Right renal pelvis (tissue), 4 donors: ENCODE results near the gene TMA16. TPM values are rescaled to one million over a fixed set of nuclear protein-coding genes. Genes with fewer than 3 reads are reported as not detected.
"Not testable (repeated sequence)": the region's sequence is repeated elsewhere in the genome, so short reads cannot be mapped to it uniquely, and the experiment has no call there.

ENCODE experiments used
- DNase-seq, 4 donors: peaks; one replicate each; pipeline ENCODE4 v3.0.0-alpha.2; 2013; ENCODE audit warnings: low read depth in 4 of 4, low spot score in 3 of 4, missing footprints in 1 of 4
- polyA plus RNA-seq, 4 donors: library from polyadenylated mRNA; unstranded; fragments of 120-200 nt; gene quantifications; one replicate each; pipeline ENCODE4 v1.2.1, GENCODE V29; 2013; ENCODE audit not compliant: insufficient read length in 4 of 4

The TMA16 gene
- polyA plus RNA-seq = 10 to 100 TPM; 33.4 to 36.4 (median 34.9) TPM

DNA sequence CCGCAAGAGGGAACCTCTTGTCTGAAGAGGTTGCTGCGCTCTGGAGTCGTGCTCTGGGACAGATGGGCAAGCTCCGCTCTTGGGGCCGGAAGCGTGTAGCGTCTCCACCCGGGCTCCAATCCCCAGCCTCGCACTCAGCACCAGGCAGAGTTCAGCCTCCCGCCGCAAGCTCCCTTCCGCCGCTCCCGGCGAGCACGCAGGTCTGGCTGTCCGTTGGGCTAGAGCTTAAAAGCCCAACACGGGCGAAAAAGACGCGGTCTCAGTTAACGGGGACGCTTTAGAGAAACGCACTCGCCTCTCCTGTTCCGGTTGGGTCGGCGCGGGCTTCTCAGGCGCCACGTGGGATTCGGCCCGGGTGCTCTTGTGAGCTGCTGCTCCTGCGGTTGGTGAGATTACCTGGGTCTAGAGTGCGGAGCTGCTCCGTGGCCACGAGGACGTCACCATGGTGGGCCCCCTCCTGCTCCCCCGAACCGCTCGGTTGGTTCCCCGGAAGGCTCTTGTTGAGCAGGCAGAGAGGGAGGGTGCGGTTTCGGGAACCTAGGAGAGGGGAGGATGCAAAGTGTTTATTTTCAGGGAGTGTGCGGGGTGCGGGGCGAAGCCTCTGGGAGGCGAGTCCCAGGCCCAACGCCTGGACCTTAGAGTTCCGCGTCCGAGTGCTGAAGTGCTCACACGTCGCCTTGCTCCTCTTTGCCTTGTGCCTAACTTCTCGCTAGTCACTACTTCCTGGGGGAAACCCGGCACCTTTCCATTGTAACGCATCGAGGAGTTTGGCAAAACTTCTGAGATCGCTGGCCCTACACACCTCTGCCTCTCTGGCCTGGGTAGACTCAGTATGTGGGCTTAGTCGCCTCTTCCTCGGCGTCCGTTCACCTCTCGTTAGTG is at the start of gene TMA16:
TMA16 (plus strand) TSS at position 331 of the 882 bp plus-strand sequence; CDS start at position 443, 112 bp downstream.
- peak; percentile 82 to 84 (median 82) for DNase-seq

DNA sequence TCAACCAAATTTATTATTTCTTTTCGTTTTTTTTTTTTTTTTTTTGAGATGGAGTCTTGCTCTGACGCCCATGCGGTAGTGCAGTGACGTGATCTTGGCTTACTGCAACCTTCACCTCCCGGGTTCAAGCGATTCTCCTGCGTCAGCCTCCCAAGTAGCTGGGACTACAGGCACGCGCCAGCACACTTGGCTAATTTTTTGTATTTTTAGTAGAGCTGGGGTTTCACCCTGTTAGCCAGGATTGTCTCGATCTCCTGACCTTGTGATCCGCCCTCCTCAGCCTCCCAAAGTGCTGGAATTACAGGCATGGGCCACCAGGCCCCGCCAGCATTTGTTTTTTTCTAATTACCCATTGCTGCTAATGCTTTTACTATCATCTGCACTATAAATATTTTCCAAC is 47.5 kb upstream of the TMA16 start:
- not testable (repeated sequence) for DNase-seq

DNA sequence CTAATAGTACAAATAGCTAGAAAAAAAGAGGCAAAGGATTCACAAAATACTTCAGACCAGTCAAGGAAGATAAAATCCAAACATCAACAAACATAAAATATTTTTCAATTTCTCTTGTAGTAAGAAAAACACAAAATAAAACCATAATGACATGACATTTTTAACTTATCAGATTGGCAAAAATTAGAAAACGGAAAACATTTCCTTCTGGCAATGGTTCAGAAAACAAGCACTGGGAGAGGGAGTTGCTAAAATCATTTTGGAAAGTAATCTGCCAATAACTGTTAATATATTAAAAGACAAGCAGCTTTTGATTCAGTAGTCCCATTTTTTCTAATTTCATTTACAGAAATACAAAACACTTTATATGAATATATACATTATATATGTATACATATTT is 47.0 kb upstream of the TMA16 start:
- no peak for DNase-seq

DNA sequence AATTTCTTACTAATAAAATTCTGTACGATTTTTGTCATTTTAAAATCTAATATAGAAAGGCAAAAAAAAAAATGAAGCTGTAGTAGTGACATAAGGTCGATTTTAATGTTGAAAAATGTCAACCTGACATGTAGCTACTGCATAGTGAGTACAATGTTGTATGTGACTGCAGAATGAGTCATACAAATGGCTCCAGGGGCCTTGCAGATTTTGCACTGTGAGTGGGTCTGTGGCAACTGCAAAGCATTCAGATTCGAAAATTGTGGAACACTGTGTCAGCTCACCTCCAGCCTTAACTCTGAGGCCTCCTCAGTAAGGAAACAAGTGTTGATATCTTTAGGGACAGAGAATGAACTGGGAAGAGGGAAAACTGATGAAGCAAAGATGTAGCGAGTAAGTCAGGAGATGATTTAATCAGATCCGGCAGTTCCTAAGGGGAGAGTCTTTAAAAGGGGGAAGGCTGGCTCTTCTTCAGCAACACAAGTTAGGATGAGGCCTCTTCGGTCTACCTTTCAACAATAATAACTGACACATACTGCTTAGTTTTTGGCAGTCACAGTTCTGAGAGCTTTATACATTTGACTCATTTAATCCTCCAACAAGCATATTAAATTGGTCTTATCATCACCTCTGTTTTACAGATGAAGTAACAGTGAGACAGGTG is 45.8 kb upstream of the TMA16 start:
- DNase-seq = no peak

DNA sequence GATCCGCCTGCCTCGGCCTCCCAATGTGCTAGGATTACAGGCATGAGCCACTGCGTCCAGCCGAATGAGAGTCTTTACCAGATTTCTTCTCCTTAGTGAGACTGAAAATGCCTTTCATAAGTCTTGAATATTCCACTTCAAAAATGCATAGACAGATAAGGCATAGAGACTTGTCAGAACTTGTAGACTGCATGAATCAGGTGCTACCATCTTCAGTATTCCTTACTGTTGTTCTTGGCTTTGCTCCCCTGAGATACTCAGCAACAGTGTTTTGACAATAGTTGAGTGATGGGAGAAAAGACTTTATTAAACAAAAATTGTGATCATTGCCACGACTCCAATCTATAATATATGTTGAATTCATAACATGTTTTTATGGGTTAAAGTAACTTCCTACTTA is 31.9 kb upstream of the TMA16 start:
- DNase-seq = no peak

DNA sequence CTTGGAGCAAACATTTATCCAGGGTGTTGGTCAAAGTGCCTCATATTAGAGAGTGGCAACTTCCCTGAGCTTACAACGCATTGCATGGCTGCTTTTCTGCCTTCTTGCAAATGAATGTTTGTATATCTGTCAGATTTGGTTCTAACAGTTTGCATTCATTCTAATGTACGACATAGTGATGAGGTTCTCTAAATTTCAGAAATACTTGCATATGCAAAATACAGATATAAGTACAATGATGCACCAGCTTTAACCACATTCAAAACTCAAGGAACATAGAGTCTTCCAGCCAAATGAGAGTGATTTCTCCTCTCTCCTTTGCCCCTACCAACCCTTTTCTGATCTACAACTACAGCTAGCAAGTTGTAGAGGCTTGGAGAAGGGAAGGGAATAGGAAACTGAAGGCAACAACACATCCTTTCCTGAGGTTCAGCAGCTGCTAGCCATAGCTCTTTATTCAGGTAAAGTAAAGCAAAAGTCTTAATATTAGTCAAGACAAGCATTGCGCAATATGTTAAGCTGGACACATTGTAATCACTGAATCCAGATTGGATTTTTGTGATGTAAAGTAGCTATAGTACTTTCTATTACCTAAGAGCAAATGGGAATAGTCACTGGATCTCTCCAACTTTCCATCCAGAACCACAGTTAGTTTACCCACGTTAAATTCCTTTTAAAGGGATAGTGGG is 27.3 kb upstream of the TMA16 start:
- DNase-seq = no peak

DNA sequence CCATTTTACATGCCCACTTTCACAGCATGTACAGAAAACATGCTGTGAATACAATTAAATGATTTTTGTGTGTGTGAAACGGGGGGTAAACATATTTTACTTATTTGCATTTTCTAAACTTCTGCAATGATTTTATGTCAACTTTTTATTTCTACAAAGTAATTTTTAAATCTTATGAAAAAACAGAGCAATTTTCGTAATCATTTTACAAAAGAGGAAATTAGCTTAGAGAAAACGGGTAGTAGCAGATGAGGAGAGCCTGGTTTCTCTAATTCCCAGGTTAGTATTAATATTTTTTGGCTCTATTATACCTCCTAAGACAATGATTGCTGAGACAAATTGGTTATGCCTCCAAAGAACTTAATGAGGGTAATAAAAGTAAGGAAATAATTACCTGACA is 24.1 kb upstream of the TMA16 start:
- no peak for DNase-seq

DNA sequence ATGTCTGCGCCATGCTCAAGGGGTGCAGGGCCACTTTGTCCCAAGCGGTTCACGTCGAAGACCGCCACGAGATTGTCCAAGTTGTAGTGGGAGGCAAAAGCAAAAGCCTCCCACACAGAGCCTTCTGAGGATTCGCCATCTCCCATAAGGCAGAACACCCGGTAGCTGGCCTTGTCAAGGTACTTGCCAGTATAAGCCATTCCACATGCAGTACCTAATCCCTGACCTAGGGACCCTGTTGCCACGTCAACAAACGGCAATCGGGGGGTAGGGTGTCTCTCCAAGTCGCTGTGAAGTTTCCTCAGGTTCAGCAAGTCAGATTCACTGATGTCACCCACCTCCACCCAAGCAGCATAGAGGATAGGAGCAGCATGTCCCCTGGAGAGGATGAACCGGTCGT is 21.4 kb upstream of the TMA16 start:
- no peak for DNase-seq

DNA sequence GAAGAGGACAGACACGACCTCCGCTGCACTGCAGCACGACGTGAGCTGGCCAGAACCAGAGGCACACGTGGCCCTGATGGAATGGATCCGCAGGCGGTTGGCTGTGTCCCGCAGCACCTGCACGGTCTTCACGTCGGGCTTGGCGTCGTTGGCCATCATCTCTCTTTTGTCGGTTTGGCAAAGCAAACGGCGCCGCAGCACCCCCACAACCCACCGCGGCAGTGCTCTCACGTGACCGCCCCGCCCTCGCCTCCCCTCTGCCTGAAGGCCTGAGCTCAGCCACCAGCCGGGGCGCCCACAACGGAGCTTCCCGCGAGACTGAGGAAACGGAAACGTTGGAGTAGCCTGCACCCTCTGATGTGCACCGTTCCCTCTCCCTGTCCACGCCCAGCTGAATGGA is 20.9 kb upstream of the TMA16 start, which contains the start of gene TKTL2:
TKTL2 (minus strand) TSS at position 179 of the 400 bp plus-strand sequence; CDS start at position 159, 20 bp downstream.
- DNase-seq = no peak

DNA sequence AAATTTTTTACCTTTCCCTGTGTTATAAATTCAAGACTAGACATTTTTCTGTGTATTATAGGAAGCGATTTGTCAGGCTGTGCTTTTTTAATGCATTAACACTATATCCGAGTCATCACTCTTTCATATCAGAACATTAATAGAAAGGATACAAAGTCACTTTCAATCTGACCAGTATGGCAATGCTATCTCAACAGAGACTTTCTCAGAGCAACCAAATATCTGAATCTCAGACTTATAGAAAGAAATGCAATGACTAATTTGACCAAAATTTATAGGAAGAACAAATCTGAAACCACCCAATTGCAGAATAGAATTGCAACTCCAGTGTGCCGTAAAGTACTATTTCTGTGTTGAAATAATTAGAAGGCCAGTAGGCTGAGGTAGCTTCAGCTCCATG is 20.5 kb upstream of the TMA16 start:
- no peak for DNase-seq

DNA sequence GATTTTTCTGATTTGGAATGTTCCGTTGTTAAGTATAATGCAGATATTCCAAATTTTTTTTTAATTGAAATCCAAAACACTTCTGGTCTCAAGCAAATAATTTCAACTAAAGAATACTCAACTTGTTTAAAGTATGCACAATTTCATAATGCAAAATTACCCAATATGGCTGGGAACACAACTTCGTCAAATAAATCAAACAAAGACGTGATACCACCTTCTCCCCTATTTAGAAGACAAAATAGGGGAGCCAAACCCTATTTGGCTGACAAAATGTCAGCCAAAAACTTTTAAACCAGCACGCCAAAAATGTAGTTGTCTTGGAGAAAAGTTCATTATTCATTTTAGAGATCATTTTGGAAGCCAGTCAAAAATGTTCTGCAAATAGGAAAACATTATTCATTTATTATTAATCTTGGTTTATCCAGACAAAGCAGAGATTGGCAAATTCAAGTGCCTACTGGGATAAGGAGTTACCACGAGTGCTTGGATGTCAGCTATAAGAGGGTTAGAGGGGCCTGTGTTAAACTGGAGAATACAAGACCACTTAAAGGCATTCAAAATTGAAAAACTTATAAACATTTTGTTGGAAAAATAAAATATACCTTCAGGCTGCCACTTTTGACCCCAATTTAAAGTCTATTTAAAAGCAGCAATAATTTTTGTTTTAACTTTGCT is 17.6 kb upstream of the TMA16 start:
- DNase-seq = no peak

DNA sequence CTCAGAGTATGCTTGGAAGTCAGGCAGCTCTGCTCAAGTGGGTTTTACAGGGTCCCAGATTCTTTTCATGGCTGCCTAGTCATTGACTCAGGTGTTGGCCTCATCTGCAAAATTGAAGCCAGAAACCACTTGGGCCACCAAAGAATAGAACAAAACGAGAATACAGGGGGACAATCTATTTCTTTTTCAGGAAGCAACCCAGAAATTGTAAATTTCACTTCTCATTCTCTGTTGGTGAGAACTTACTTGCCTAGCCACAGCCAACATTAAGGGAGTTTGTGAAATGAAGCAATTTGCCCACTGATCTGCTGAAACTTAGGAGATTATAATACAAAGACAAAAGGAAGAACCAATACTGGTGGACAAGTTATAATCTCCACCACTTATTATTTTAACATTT is 12.3 kb upstream of the TMA16 start:
- no peak for DNase-seq

DNA sequence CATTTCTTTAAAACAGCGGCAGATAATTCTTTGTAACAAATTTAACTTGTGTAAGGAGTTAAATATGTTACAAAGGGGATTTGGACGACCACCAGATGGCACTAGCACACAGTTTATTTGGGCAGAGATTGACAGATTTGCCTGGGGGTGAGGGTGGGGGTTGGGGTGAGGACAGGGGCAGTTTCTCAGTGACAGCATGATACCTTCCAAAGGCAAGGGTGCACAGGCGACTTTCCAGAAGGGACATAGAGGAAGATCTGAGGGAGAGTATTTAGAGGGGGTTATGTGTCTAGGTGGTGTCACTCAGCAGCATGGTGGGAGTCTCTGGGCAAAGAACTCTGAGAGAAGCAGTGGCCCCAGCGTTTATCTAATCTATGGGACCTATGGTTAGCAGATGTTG is 9.6 kb upstream of the TMA16 start:
- peak; percentile 28 to 45 (median 40) for DNase-seq

DNA sequence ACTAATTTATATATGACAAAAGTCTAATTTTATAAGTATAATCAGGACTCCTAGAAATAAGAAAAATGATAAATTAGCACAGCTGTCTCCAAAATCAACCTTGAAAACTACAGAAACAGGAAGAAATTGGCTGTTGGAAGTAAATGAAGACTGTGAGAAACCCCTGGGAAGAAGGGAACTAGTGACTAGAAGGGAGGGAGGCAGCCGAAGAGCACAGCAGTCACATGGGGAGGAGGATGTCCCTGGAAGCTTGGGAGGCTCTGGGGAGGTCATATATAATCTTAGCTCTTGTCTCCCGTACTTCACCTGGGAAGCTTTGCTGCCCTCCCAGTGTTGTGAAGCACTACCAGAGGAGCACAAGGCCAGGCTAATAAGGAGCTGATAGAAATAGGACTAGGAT is 8.9 kb upstream of the TMA16 start:
- no peak for DNase-seq

DNA sequence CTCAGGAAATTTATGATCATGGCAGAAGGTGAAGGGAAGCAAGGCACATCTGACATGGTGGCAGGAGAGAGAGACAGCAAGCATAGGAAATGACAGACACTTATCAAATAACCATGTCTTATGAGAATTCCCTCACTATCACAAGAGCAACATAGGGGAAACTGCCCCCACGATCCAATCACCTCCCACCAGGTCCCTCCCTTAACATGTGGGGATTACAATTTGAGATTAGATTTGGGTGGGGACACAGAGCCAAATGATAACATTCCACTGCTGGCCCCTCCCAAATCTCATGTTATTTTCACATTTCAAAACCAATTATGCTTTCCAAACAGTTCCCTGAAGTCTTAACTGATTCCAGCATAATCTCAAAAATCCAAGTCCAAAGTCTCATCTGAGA is 8.2 kb upstream of the TMA16 start:
- no peak for DNase-seq

DNA sequence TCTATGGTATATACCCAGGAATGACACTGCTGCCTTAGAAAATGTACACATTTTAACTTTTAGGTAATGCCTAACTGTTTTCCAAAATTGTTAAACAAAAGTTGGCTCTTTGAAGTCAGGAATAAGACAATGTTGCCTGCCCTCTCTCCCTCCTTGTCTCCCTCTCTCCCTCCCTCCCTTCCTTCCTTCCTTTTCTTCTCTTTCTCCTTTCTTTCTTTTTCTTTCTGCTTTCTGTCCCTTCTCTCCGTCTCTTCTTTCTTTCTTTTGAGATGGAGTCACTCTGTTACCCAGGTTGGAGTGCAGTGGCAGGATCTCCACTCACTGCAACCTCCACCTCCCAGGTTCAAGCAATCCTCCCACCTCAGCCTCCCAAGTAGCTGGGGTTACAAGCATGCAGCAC is 4.6 kb upstream of the TMA16 start:
- no peak for DNase-seq

DNA sequence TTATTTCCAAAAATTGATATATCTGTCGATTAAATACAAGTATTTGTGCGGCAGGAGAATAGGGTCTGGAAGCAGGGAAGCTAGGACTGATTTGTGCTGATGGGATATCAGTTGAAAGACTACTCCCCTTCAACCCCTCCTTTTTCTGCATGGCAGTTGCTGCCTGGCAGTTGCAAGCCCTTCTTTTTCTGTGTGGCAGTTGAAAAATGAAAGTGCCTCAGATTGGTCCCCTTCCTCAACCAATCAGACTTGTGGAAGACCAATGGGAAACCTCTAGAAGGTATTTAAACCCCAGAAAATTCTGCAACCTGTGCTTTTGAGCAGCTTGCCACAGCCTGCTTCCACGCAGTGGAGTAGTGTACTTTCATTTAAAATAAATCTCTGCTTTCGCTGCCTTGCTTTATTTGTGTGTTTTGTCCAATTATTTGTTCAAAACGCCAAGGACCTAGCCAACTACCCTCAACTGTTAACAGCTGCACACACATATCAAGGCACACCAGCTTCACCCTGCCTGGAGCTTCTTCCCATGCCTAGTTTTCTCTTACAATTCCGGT is 1.5 kb upstream of the TMA16 start:
- DNase-seq = no peak

DNA sequence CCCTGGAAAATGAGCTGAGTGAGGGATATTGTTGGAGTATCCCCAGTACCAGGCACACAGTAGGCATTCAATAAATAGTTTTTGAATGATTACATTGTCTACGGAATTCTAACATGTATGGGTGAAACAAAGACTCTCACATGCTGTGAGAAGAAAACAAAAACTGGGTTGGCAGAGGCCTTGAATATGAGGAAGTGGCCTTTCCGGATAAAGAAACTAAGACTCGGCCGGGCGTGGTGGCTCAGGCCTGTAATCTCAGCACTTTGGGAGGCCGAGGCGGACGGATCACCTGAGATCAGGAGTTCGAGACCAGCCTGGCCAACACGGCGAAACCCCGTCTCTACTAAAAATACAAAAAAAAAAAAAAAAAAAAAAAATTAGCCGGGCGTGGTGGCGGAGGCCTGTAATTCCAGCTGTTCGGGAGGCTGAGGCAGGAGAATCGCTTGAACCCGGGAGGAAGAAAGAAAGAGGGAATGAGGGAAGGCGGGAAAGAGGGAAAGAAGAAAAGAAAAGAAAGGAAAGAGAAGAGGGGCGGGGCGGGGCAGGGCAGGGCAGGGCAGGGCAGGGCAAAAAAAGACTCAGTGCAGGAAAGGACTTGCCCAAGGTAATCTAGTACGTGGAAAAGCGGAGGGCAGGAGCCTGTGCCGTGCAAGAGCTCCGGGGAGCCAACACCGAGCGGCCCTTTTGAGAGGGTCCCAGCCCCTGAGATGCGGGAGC is 689 bp upstream of the TMA16 start:
- no peak for DNase-seq

DNA sequence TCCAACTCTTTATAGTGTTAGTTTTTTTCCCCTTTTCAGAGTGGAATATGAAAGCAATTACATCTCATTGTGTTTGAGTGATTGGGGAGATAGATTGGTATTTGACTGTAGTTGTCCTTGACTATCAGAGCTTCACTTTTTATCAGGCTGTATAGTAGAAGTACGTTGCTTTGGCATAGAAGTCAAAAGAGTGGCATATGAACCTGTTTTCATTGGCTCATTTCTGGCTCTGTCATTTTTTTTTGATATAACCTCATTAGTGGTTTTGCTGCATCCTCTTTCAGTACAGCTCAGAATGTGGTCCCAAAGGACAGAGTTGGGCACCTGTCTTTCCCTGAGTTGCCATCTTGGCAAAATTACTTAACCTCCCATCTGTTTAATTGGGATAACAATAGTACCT is 1.4 kb downstream of the TMA16 start:
- DNase-seq = no peak

DNA sequence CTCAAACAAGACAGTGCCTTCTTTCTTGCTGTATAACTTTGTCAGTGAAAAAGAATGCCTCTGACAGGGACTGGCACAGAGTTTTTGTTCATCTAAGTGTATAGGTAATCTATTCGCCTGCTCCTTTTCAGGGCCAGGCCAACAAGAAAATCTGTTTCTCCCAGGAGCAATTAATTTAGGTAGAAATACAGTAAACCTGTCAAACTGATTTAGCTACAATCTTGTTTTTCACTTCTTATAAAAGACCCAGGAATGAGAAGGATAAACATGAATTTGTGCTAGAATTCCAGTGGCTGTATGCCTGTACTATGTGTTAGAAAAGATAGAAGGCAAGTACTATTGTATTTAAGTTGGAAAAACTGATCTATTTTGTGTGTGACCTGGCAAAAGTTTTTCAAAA is 6.1 kb downstream of the TMA16 start:
- DNase-seq = peak in 1 of 4 donors; percentile 38
